OCI-LY7 (cell line): Measurements from ENCODE around the gene MPV17L2. TPM values are rescaled to one million over a fixed set of nuclear protein-coding genes. Genes with fewer than 3 reads are reported as not detected.

ENCODE experiments used
- BruUV-seq: library from RNA; stranded (reverse); fragments of 400-500 nt; replicated peaks from 2 replicates; lab custom pipeline; 2021; lab: Mats Ljungman, UMichigan
- CTCF ChIA-PET: fragments of 300-600 bp; sonication (Branson Sonifier 250); formaldehyde crosslinking; loops from one replicate; lab custom pipeline; 2022; ENCODE audit warnings: antibody characterized with exemption; ENCODE audit not compliant: unreplicated experiment; lab: Charles Lee
- POLR2A ChIA-PET: fragments of 300-600 bp; sonication (Branson Sonifier 250); formaldehyde crosslinking; loops from one replicate; lab custom pipeline; 2022; ENCODE audit warnings: antibody characterized with exemption; lab: Charles Lee
- DNase-seq: peaks from one replicate; pipeline ENCODE4 v3.0.0-alpha.2; 2015; ENCODE audit warnings: low spot score
- H2AFZ ChIP-seq: fragments of 200-600 bp; sonication (generic), shearing (Covaris generic); 2 replicates; pipeline ENCODE4 v1.6.1; 2014; ENCODE audit warnings: mild to moderate bottlenecking, antibody characterized with exemption, low read length, moderate library complexity
- H3K27ac ChIP-seq: fragments of 200-600 bp; sonication (generic); 2 replicates; pipeline ENCODE4 v1.5.1; 2014; ENCODE audit warnings: mixed run types, low read depth, mild to moderate bottlenecking, moderate library complexity, low read length, inconsistent platforms; ENCODE audit not compliant: poor library complexity, severe bottlenecking
- H3K36me3 ChIP-seq: fragments of 200-600 bp; sonication (generic); 2 replicates; pipeline ENCODE4 v1.6.1; 2014; ENCODE audit warnings: mild to moderate bottlenecking, antibody characterized with exemption, low read length, moderate library complexity, mixed read lengths; ENCODE audit not compliant: insufficient read depth
- H3K4me1 ChIP-seq: fragments of 200-600 bp; sonication (generic); 2 replicates; pipeline ENCODE4 v1.5.1; 2014; ENCODE audit warnings: mild to moderate bottlenecking, low read length; ENCODE audit not compliant: insufficient read depth, poor library complexity, severe bottlenecking
- H3K4me2 ChIP-seq: fragments of 200-600 bp; sonication (generic); 2 replicates; pipeline ENCODE4 v1.6.1; 2014; ENCODE audit warnings: mild to moderate bottlenecking, low read length
- H3K4me3 ChIP-seq: fragments of 200-600 bp; sonication (generic); 2 replicates; pipeline ENCODE4 v1.5.1; 2014; ENCODE audit warnings: mild to moderate bottlenecking, low read depth, low read length; ENCODE audit not compliant: poor library complexity, severe bottlenecking
- H3K79me2 ChIP-seq: fragments of 200-600 bp; sonication (generic); 2 replicates; pipeline ENCODE4 v1.6.1; 2016; ENCODE audit warnings: low read depth, mild to moderate bottlenecking, low read length, moderate library complexity, mixed read lengths; ENCODE audit not compliant: insufficient read depth
- H3K9me2 ChIP-seq: fragments of 200-600 bp; sonication (generic); 2 replicates; pipeline ENCODE4 v1.6.1; 2016; ENCODE audit warnings: mild to moderate bottlenecking, low read length, mixed read lengths; ENCODE audit not compliant: insufficient read depth
- H3K9me3 ChIP-seq: fragments of 200-600 bp; sonication (generic); 2 replicates; pipeline ENCODE4 v1.6.1; 2014; ENCODE audit warnings: mild to moderate bottlenecking, mixed run types, low read length, mixed read lengths
- H4K20me1 ChIP-seq: fragments of 200-600 bp; sonication (generic); 2 replicates; pipeline ENCODE4 v1.6.1; 2014; ENCODE audit warnings: mild to moderate bottlenecking, antibody characterized with exemption, low read length, moderate library complexity, mixed read lengths; ENCODE audit not compliant: insufficient read depth
- CTCF ChIP-seq: fragments of 200-600 bp; sonication (generic); conservative IDR thresholded peaks from 2 replicates; pipeline ENCODE4 v1.5.1; 2014; ENCODE audit warnings: mild to moderate bottlenecking, antibody characterized with exemption, low read length, moderate library complexity, mixed read lengths
- EZH2phosphoT487 ChIP-seq: fragments of 200-600 bp; sonication (generic); IDR thresholded peaks from 2 replicates; pipeline ENCODE4 v1.6.1; 2018; ENCODE audit warnings: low read depth, borderline replicate concordance, mild to moderate bottlenecking, mixed run types, antibody characterized with exemption, low read length, moderate library complexity, mixed read lengths
- intact Hi-C: fragments of 100-400 bp; cut with micrococcal nuclease; formaldehyde crosslinking; loops from one replicate; pipeline ENCODE4 v1.10.0; 2022; ENCODE audit not compliant: unreplicated experiment
- total RNA-seq, 2 experiments: library from RNA; depleted of rRNA in 1 of 2; stranded (reverse); fragments of >200 nt in 1 of 2; shearing (Covaris generic) in 1 of 2; gene quantifications; 2 replicates each; pipeline ENCODE4 v1.2.3, GENCODE V29; 2014 to 2022

The MPV17L2 gene
- total RNA-seq, 2 experiments from 2014 or later: 22.6 to 23.7 TPM

GRCh38 chr19:18191640-18192062 lies 1.4 kb upstream of the MPV17L2 start:
- POLR2A ChIA-PET: interaction anchor here (0.6 to 1.9 kb wide), 6 partner anchors 10 to 717 kb away, joined by 3 to 8 read pairs (median 4); no protein-coding TSS in a partner anchor
- Histone ChIP-seq H3K4me3 (peak overlapping the region; percentile 69), H3K4me2 (peak overlapping the region; percentile 92), H2AFZ (peak overlapping the region; percentile 57; the same call in 1 of the 2 replicates), H3K27ac (peak overlapping the region; percentile 92), H4K20me1 (0 out of 2 replicates have a peak, but pooled peaks cover 12% of the 10 kb centered on the region), H3K79me2 (peaks cover 8% of the 10 kb centered on the region; the same call in 1 of the 2 replicates), H3K36me3 (peaks cover 10% of the 10 kb centered on the region; the same call in 1 of the 2 replicates), H3K4me1 (peaks cover 35% of the 10 kb centered on the region), H3K9me3 (no peaks in the 10 kb centered on the region), H3K9me2 (no peaks in the 10 kb centered on the region)
- CTCF ChIA-PET: interaction anchor here (0.7 to 1.3 kb wide), 2 partner anchors 30 to 234 kb away, joined by 3 read pairs; no protein-coding TSS in a partner anchor
- TF ChIP-seq CTCF (no peak; the same call in 1 of the 2 replicates), EZH2phosphoT487 (no peak)
- DNase-seq: no peak
- no TSS peak for BruUV-seq
- intact Hi-C loops: loop anchor here (2.0 kb wide), 1 partner anchor 23 kb away; no protein-coding TSS in a partner anchor

- Histone ChIP-seq H3K4me3 (peak overlapping the region; percentile 97), H3K9me3 (no peaks in the 10 kb centered on the region), H3K27ac (peak overlapping the region; percentile 53), H3K36me3 (peaks cover 28% of the 10 kb centered on the region), H3K4me1 (peaks cover 26% of the 10 kb centered on the region), H3K79me2 (peaks cover 8% of the 10 kb centered on the region; the same call in 1 of the 2 replicates), H3K9me2 (no peaks in the 10 kb centered on the region), H3K4me2 (peak overlapping the region; percentile 89), H4K20me1 (0 out of 2 replicates have a peak, but pooled peaks cover 12% of the 10 kb centered on the region), H2AFZ (peak overlapping the region; percentile 24; the same call in 1 of the 2 replicates)
- BruUV-seq: TSS peak; percentile 36
- intact Hi-C loops: loop anchor here (2.0 kb wide), 1 partner anchor 25 kb away; no protein-coding TSS in a partner anchor
- ChIA-PET POLR2A (interaction anchor here (0.6 to 1.3 kb wide), 2 partner anchors 11 to 95 kb away, joined by 3 to 8 read pairs; partner anchors contain the start of gene RAB3A), CTCF (interaction anchor here (0.6 to 1.3 kb wide), 2 partner anchors 23 to 59 kb away, joined by 3 to 4 read pairs; no protein-coding TSS in a partner anchor)
- peak; percentile 23 for DNase-seq
- peak; percentile 29; the same call in 1 of the 2 replicates for TF ChIP-seq CTCF
- no peak for TF ChIP-seq EZH2phosphoT487
Measured at GRCh38 chr19:18193388-18194180, 566 bp downstream of the MPV17L2 start.
